ENCODE results near the gene PIK3R3.

PIK3R3 gene

DNA sequence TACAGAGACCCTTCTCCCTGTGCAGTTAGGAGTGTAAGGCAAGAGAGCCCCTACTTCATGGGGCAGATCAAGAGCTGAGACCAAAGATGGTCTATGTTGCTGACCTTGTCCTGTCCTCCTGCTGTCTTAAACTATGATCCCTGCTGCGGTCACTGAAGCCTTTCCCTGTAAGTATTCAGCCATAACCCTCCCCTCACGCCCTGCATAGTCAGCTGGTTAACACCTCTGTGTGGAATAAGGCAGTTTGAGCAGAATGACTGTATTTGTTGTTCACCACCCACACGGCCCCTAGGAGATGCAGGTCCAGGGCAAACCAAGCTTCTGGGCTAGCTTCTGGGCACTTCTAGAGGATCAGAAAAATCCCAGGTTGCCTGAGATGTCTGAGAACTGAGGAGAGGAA is 42.8 kb upstream of the PIK3R3 start:
- no peak for TF ChIP-seq CTCF (IDR thresholded peaks at IDR 0.05; ENCODE audit: insufficient read depth, low read length, poor library complexity, severe bottlenecking)
- no peaks in the 10 kb centered on the region for H3K27me3 ChIP-seq (replicated peaks; ENCODE audit: control insufficient read depth, insufficient read depth, low read length)
- H3K36me3 ChIP-seq (ENCODE audit: control insufficient read depth, insufficient read depth, low read length), result no peaks in the 10 kb centered on the region
- no peak for DNase-seq (ENCODE audit: extremely low read depth, insufficient read length)
- no peak overlapping the region for H3K4me3 ChIP-seq (replicated peaks; ENCODE audit: low read depth, low read length)

DNA sequence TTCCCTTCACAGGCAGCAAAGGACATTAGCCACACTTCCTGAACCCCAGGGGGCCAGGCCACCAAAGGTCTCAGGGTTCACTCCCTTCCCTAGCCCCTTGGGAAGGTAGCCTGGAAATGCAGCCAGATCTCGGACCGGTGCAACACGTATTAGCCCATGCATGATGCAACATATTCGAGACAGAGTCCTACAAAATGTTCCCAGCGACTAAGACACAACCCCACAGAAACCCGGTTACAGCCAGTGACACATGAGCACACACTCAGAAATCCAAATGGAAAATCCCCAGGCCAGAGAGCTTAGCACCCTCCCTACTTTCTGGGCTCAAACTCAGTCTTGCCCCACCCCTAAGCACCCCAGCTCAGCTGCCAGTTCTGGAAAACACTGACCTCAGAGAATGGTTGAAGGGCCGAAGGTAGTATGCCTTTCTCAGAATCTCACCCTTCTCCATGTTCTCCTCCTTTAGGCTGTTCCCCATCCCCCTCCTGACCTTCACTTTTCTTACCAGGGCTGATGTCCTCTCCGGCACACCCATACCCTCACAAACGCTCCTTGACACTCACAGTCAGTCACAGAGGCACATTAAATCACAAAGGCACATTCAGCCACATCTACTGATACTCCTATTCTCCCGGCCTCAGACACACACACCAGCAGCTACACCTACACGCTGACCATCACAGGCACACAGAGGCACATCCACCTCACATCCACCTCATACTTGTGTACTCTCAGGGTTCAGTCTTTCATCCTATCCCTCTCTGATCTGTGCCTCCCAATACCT is 42.2 kb upstream of the PIK3R3 start, which contains the start of gene TSPAN1:
TSS of gene TSPAN1 (plus strand) at position 640 of the 784 bp plus-strand sequence. CDS start 6,021 bp downstream, outside the sequence.
- no peak for DNase-seq (ENCODE audit: extremely low read depth, insufficient read length)
- Histone ChIP-seq H3K36me3 (ENCODE audit: control insufficient read depth, insufficient read depth, low read length) (no peaks in the 10 kb centered on the region), H3K4me3 (replicated peaks; ENCODE audit: low read depth, low read length) (no peak within 1 kb of the TSS), H3K27me3 (replicated peaks; ENCODE audit: control insufficient read depth, insufficient read depth, low read length) (no peaks in the 10 kb centered on the region)
- TF ChIP-seq CTCF (IDR thresholded peaks at IDR 0.05; ENCODE audit: insufficient read depth, low read length, poor library complexity, severe bottlenecking), result no peak

DNA sequence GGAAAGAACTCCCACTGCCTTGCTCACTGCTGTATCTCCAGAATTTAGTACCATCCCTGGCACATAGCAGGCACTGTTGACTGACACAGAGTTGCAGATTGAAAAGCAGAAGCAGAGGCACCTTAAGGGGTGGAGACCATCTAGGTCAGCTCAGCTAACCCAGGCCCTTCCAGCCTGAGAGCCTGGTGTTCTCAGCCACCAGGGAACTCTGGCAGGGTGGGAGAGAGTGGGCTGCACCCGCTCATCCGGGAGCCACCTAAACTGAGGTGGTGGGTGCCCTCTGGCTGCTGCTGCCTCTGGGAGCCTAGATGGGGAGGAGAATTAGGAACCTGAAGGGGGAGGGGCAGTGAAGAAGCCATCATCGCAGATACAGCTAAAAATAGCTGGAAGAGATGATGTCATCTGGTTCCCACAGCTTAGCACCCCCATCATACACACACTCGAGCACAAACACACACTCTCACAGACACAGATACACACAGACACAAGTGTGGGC is 41.0 kb upstream of the PIK3R3 start:
- TF ChIP-seq CTCF (IDR thresholded peaks at IDR 0.05; ENCODE audit: insufficient read depth, low read length, poor library complexity, severe bottlenecking), result no peak
- Histone ChIP-seq H3K36me3 (ENCODE audit: control insufficient read depth, insufficient read depth, low read length) (no peaks in the 10 kb centered on the region), H3K27me3 (replicated peaks; ENCODE audit: control insufficient read depth, insufficient read depth, low read length) (no peaks in the 10 kb centered on the region), H3K4me3 (replicated peaks; ENCODE audit: low read depth, low read length) (no peak overlapping the region)
- no peak for DNase-seq (ENCODE audit: extremely low read depth, insufficient read length)

- Histone ChIP-seq H3K4me3 (replicated peaks; ENCODE audit: low read depth, low read length) (no peak overlapping the region), H3K36me3 (ENCODE audit: control insufficient read depth, insufficient read depth, low read length) (no peaks in the 10 kb centered on the region), H3K27me3 (replicated peaks; ENCODE audit: control insufficient read depth, insufficient read depth, low read length) (no peaks in the 10 kb centered on the region)
- TF ChIP-seq CTCF (IDR thresholded peaks at IDR 0.05; ENCODE audit: insufficient read depth, low read length, poor library complexity, severe bottlenecking), result no peak
- no peak for DNase-seq (ENCODE audit: extremely low read depth, insufficient read length)
Measured at GRCh38 chr1:46172321-46172720, 39.9 kb upstream of the PIK3R3 start.

GRCh38 chr1:46171871-46172270 is 39.4 kb upstream of the PIK3R3 start:
- no peak for DNase-seq (ENCODE audit: extremely low read depth, insufficient read length)
- H3K36me3 ChIP-seq (ENCODE audit: control insufficient read depth, insufficient read depth, low read length), result no peaks in the 10 kb centered on the region
- no peak overlapping the region for H3K4me3 ChIP-seq (replicated peaks; ENCODE audit: low read depth, low read length)
- TF ChIP-seq CTCF (IDR thresholded peaks at IDR 0.05; ENCODE audit: insufficient read depth, low read length, poor library complexity, severe bottlenecking), result no peak
- no peaks in the 10 kb centered on the region for H3K27me3 ChIP-seq (replicated peaks; ENCODE audit: control insufficient read depth, insufficient read depth, low read length)
